Vagina (tissue), 2 donors: ENCODE measurements around the gene RHOBTB3. TPM values are rescaled to one million over a fixed set of nuclear protein-coding genes. Genes with fewer than 3 reads are reported as not detected.
"Not testable (repeated sequence)": the region's sequence is repeated elsewhere in the genome, so short reads cannot be mapped to it uniquely, and the experiment has no call there.

Experiments used
- DNase-seq, 2 donors: peaks; one replicate each; pipeline ENCODE4 v3.0.0-alpha.2; 2017; ENCODE audit errors: extremely low spot score in 2 of 2
- H3K27ac ChIP-seq: fragments of 200-600 bp; sonication (generic); one replicate; pipeline ENCODE4 v1.5.1; 2019
- H3K27me3 ChIP-seq: fragments of 200-600 bp; sonication (generic); one replicate; pipeline ENCODE4 v1.5.1; 2019
- H3K36me3 ChIP-seq, 2 donors: fragments of 200-600 bp; sonication (generic); one replicate each; pipeline ENCODE4 v1.5.1; 2017 to 2019
- H3K4me1 ChIP-seq: fragments of 200-600 bp; sonication (generic); one replicate; pipeline ENCODE4 v1.5.1; 2019
- H3K4me3 ChIP-seq, 2 donors: fragments of 200-600 bp; sonication (generic); 1 replicate in 1 of 2; 2 replicates in 1 of 2; pipeline ENCODE4 v1.5.1; 2016 to 2019
- H3K9me3 ChIP-seq: fragments of 200-600 bp; sonication (generic); one replicate; pipeline ENCODE4 v1.5.1; 2019
- POLR2A ChIP-seq, 2 donors: fragments of 450-650 bp; IDR thresholded peaks; one replicate each; pipeline ENCODE4 v1.6.1; 2017; ENCODE audit warnings: antibody characterized with exemption in 2 of 2, mild to moderate bottlenecking in 2 of 2, moderate library complexity in 2 of 2
- POLR2AphosphoS5 ChIP-seq, 2 donors: sonication (generic); formaldehyde crosslinking; IDR thresholded peaks; one replicate each; pipeline ENCODE4 v1.9.0; 2017; ENCODE audit warnings: antibody characterized with exemption in 2 of 2, mild to moderate bottlenecking in 2 of 2, low read depth in 1 of 2; ENCODE audit not compliant: insufficient read depth in 1 of 2
- intact Hi-C: fragments of 100-400 bp; cut with DNase I; formaldehyde crosslinking; loops from one replicate; pipeline ENCODE4 v1.15.1; 2023
- total RNA-seq: library from RNA; depleted of rRNA; stranded (reverse); fragments of >200 nt; gene quantifications from one replicate; pipeline ENCODE4 v1.2.3, GENCODE V29; 2016
- TF ChIP-seq, protein P1 (sequence below), 3 experiments: fragments of 450-650 bp in 2 of 3; fragments of 200-600 bp in 1 of 3; sonication (generic) in 1 of 3; IDR thresholded peaks; one replicate each; pipeline ENCODE4 v1.5.1; 2017 to 2019; ENCODE audit warnings: antibody characterized with exemption in 3 of 3, mild to moderate bottlenecking in 2 of 3, moderate library complexity in 2 of 3

RHOBTB3 gene
- total RNA-seq, 1 donor from 2014 or later = 43.2 TPM

DNA sequence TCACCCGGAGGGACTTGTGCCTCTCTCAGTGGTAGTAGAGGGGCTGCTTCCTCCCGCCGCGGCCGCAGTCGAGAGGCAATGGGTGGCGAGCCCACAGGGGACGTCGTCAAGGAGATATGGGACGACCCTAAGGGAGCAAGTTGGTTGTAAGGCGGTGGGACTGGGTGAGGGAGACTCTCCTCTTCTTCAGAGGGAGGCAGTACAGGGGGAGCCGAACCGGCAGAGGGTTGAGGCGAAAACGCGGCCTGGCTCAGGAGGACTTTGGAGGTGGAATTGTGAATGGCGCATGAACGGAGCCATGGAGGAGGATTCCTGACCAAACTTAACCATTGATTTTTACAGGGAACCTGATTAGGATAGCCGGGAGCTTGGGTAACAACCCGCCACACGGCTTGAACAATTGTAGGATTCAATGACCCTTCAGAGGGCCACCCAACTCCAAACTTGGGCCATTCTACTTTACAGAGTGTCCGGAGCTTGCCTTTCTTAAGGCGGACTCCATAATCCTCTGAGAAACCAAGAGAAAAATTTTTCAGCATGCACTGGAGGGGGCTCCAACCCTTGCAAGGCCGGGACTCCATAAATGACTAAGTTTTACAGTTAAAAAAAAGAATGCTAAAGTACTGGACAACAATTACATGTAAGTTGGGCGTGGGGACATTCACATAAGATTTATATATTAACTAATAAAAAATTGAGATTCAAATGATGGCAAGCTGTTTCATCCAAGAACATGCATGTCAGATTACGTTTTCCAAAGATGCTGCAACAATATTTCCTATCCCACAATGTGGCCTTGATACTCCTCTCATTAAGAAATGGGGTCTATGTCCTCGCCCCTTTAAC, 19.4 kb upstream of the RHOBTB3 start:
- no peak for TF ChIP-seq POLR2AphosphoS5 (IDR thresholded peaks at IDR 0.05; ENCODE audit: insufficient read depth in 1 of 2, low read depth in 1 of 2)
- TF ChIP-seq POLR2A (IDR thresholded peaks at IDR 0.05) = no peak
- TF ChIP-seq, protein P1, sequence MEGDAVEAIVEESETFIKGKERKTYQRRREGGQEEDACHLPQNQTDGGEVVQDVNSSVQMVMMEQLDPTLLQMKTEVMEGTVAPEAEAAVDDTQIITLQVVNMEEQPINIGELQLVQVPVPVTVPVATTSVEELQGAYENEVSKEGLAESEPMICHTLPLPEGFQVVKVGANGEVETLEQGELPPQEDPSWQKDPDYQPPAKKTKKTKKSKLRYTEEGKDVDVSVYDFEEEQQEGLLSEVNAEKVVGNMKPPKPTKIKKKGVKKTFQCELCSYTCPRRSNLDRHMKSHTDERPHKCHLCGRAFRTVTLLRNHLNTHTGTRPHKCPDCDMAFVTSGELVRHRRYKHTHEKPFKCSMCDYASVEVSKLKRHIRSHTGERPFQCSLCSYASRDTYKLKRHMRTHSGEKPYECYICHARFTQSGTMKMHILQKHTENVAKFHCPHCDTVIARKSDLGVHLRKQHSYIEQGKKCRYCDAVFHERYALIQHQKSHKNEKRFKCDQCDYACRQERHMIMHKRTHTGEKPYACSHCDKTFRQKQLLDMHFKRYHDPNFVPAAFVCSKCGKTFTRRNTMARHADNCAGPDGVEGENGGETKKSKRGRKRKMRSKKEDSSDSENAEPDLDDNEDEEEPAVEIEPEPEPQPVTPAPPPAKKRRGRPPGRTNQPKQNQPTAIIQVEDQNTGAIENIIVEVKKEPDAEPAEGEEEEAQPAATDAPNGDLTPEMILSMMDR (IDR thresholded peaks at IDR 0.05) = no peak
- DNase-seq = no peak

DNA sequence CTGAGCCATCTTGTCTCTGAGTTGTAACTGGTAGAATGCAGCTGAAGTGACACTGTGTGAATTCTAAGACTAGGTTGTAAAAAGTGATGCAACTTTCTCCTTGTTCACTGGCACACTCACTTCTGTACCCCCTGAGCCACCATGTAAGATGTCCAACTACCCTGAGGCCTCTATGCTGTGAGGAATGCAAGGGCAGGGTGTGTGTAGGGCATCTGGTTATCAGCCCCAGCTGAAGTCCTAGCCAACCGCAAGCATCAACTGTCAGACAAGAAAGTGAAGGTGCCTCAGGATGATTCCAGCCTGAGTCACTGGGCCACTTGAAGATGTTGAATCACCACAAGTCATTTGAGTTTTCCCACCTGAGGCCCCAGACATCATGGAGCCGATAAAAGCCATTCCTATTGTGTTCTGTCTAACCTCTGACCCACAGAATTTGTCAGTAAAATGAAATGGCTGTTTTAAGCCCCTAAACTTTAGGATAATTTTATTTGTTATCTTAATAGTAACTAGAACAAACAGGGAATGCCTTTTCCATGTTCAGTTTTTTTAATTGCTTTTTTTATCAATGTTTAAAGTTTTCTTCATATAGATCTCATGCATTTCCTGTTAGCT, 18.7 kb upstream of the RHOBTB3 start:
- Histone ChIP-seq H3K9me3 (no peaks in the 10 kb centered on the region), H3K27me3 (no peaks in the 10 kb centered on the region), H3K36me3 (no peaks in the 10 kb centered on the region), H3K27ac (no peak overlapping the region), H3K4me1 (peaks cover 13% of the 10 kb centered on the region), H3K4me3 (no peak overlapping the region)
- intact Hi-C loops = no loop called here
- TF ChIP-seq POLR2A (IDR thresholded peaks at IDR 0.05) (no peak), POLR2AphosphoS5 (IDR thresholded peaks at IDR 0.05; ENCODE audit: insufficient read depth in 1 of 2, low read depth in 1 of 2) (no peak)
- TF ChIP-seq, protein P1 (IDR thresholded peaks at IDR 0.05) = no peak
- DNase-seq = no peak

More for the DNA sequence above, 19.4 kb upstream of the RHOBTB3 start:
- Histone ChIP-seq H3K27me3 (no peaks in the 10 kb centered on the region), H3K27ac (no peak overlapping the region), H3K9me3 (no peaks in the 10 kb centered on the region), H3K4me3 (no peak overlapping the region), H3K4me1 (peaks cover 13% of the 10 kb centered on the region), H3K36me3 (no peaks in the 10 kb centered on the region)
- intact Hi-C loops = no loop called here

DNA sequence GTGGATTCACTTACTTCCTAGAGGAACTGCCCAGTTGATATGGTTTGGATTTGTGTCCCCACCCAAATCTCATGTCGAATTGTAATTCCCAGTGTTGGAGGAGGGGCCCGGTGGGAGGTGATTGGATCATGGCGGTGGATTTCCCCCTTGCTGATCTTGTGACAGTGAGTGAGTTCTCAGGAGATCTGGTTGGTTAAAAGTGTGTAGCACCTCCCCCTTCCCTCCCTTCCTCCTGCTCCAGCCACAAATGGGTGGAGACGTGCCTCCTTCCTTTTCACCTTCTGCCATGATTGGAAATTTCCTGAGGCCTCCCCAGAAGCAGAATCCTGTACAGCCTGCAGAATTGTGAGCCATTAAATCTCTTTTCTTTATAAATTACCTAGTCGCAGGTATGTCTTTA, 17.9 kb upstream of the RHOBTB3 start:
- H3K27ac ChIP-seq, intact Hi-C loops: not testable (repeated sequence)

DNA sequence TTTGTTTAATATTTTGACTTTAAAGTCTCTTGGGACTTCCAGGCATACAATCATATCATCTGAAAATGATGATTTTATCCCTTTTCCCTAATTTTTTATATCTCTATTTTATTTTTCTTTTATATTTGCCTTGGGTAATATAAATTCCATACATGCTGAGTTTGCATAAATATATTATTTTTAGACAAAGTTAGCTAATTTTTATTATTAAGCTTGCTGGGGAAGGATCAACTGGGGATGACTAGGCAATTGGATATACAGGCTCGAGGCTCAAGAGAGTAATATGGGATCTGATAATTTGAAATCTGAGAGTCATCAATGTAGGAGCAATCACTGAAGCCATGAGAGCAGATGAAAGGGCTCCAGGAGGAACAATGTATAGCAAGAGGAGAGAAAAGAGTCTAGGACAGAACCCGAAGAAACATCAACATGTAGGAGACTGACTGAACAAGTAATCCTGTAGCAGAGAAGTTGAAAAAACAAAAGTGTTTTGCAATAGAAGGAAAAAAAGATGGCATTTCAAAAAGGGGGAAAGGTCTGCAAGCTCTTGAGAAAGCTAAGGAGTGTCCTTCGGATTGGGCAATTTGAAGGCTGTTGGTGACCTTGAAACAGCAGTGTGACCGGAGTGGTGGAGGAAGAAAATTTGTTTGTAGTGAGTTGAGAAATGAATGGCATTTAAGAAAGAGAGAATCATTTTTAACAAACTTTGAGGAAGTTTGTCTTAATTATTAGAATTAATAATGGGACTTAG, 17.0 kb upstream of the RHOBTB3 start:
- Histone ChIP-seq H3K9me3 (no peaks in the 10 kb centered on the region), H3K27me3 (no peaks in the 10 kb centered on the region), H3K4me1 (peaks cover 13% of the 10 kb centered on the region), H3K36me3 (no peaks in the 10 kb centered on the region), H3K27ac (no peak overlapping the region), H3K4me3 (no peak overlapping the region)
- no peak for DNase-seq
- TF ChIP-seq, protein P1 (IDR thresholded peaks at IDR 0.05) = no peak
- no peak for TF ChIP-seq POLR2A (IDR thresholded peaks at IDR 0.05)
- TF ChIP-seq POLR2AphosphoS5 (IDR thresholded peaks at IDR 0.05; ENCODE audit: insufficient read depth in 1 of 2, low read depth in 1 of 2) = no peak
- intact Hi-C loops = no loop called here

More for the DNA sequence above, 17.9 kb upstream of the RHOBTB3 start:
- not testable (repeated sequence) for H3K27me3 ChIP-seq, H3K9me3 ChIP-seq, DNase-seq, H3K36me3 ChIP-seq, H3K4me3 ChIP-seq
- peaks cover 13% of the 10 kb centered on the region for H3K4me1 ChIP-seq

DNA sequence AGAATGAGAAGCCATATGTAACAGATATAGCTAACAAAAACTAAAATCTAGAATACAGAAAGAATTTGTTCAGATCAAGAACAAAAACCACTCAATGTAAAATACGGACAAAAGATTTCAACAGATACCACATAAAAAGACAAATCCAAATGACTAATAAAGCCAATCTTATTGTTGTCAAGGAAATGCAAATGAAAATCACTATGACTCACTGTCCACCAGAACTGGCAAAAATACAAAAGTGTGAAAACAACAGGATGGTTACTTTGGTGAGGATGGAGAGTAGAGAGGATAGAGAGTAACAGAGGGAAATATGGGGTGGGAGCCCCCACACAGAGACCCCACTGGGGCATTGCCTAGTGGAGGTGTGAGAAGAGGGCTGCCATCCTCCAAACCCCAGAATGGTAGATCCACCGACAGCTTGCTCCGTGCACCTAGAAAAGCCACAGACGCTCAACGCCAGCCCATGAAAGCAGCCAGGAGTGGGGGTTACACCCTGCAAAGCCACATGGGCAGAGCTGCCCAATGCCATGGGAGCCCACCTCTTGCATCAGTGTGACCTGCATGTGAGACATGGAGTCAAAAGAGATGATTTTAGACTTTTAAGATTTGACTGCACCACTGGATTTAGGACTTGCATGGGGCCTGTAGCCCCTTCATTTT, 15.2 kb upstream of the RHOBTB3 start:
- H3K36me3 ChIP-seq = no peaks in the 10 kb centered on the region
- H3K27me3 ChIP-seq = no peaks in the 10 kb centered on the region
- no peak for TF ChIP-seq POLR2A (IDR thresholded peaks at IDR 0.05)
- TF ChIP-seq POLR2AphosphoS5 (IDR thresholded peaks at IDR 0.05; ENCODE audit: insufficient read depth in 1 of 2, low read depth in 1 of 2) = no peak
- TF ChIP-seq, protein P1 (IDR thresholded peaks at IDR 0.05) = no peak
- DNase-seq = no peak
- no peaks in the 10 kb centered on the region for H3K9me3 ChIP-seq
- intact Hi-C loops = no loop called here
- peaks cover 4% of the 10 kb centered on the region for H3K4me1 ChIP-seq
- H3K27ac ChIP-seq = no peak overlapping the region
- no peak overlapping the region for H3K4me3 ChIP-seq
